ENCODE results near the gene IQGAP2. TPM values are rescaled to one million over a fixed set of nuclear protein-coding genes. Genes with fewer than 3 reads are reported as not detected.

IQGAP2 gene
- total RNA-seq, 1 experiment from 2014 or later, result 0.59 TPM

DNA sequence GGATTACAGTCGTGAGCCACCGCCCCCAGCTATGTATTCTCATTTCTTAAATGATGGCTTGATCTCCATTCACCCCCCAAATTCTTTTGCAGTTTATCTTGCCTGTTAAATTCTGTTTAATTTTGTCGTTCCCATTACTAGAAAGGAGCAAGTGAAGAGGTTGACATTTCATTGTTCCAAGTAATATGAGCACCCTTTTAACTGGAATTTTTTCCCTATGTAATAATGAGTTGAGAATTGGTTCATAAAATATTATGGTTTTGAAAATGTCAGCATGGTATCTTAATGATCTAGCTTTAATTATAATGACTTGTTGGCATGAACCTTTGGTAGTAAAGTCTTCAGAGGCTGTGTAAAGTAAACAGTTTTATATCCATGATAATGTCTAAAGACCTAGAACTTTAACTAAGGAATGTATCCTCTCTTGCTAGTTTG is 182.7 kb downstream of the IQGAP2 start:
- in situ Hi-C loops (cut with HindIII; ENCODE audit: low pct_unique_long_range_greater_than_20kb, low sequenced_read_pairs), result no loop called here
- ATAC-seq (no peak), DNase-seq (ENCODE audit: low read depth, low spot score) (no peak)
- Histone ChIP-seq H3K27me3 (ENCODE audit: control insufficient read depth, insufficient read depth, low read length) (peaks cover 25% of the 10 kb centered on the region), H3K4me3 (ENCODE audit: low read depth in 2 of 2, low read length in 2 of 2) (no peak overlapping the region), H3K9me3 (ENCODE audit: control insufficient read depth, insufficient read depth, low read depth, low read length) (no peaks in the 10 kb centered on the region), H3K27ac (ENCODE audit: low read length) (no peak overlapping the region), H3K36me3 (ENCODE audit: control insufficient read depth, insufficient read depth, low read length) (no peaks in the 10 kb centered on the region), H3K4me1 (ENCODE audit: control insufficient read depth, insufficient read depth, low read length) (no peaks in the 10 kb centered on the region)
- no TSS peak for BruUV-seq (replicated peaks)
- TF ChIP-seq, protein P1, sequence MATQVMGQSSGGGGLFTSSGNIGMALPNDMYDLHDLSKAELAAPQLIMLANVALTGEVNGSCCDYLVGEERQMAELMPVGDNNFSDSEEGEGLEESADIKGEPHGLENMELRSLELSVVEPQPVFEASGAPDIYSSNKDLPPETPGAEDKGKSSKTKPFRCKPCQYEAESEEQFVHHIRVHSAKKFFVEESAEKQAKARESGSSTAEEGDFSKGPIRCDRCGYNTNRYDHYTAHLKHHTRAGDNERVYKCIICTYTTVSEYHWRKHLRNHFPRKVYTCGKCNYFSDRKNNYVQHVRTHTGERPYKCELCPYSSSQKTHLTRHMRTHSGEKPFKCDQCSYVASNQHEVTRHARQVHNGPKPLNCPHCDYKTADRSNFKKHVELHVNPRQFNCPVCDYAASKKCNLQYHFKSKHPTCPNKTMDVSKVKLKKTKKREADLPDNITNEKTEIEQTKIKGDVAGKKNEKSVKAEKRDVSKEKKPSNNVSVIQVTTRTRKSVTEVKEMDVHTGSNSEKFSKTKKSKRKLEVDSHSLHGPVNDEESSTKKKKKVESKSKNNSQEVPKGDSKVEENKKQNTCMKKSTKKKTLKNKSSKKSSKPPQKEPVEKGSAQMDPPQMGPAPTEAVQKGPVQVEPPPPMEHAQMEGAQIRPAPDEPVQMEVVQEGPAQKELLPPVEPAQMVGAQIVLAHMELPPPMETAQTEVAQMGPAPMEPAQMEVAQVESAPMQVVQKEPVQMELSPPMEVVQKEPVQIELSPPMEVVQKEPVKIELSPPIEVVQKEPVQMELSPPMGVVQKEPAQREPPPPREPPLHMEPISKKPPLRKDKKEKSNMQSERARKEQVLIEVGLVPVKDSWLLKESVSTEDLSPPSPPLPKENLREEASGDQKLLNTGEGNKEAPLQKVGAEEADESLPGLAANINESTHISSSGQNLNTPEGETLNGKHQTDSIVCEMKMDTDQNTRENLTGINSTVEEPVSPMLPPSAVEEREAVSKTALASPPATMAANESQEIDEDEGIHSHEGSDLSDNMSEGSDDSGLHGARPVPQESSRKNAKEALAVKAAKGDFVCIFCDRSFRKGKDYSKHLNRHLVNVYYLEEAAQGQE (IDR thresholded peaks at IDR 0.05; ENCODE audit: insufficient read depth in 1 of 2, low read depth in 2 of 2, low read length in 1 of 2), result no peak
- TF ChIP-seq POLR2AphosphoS5 (IDR thresholded peaks at IDR 0.05; ENCODE audit: low read depth, low read length), result no peak
- TF ChIP-seq TCF7L2 (IDR thresholded peaks at IDR 0.05; ENCODE audit: low read depth, low read length), result no peak
- no peak for TF ChIP-seq SIN3A (IDR thresholded peaks at IDR 0.05; ENCODE audit: borderline replicate concordance, insufficient read depth, low read depth, low read length)
- TF ChIP-seq, protein P2, sequence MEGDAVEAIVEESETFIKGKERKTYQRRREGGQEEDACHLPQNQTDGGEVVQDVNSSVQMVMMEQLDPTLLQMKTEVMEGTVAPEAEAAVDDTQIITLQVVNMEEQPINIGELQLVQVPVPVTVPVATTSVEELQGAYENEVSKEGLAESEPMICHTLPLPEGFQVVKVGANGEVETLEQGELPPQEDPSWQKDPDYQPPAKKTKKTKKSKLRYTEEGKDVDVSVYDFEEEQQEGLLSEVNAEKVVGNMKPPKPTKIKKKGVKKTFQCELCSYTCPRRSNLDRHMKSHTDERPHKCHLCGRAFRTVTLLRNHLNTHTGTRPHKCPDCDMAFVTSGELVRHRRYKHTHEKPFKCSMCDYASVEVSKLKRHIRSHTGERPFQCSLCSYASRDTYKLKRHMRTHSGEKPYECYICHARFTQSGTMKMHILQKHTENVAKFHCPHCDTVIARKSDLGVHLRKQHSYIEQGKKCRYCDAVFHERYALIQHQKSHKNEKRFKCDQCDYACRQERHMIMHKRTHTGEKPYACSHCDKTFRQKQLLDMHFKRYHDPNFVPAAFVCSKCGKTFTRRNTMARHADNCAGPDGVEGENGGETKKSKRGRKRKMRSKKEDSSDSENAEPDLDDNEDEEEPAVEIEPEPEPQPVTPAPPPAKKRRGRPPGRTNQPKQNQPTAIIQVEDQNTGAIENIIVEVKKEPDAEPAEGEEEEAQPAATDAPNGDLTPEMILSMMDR (IDR thresholded peaks at IDR 0.05), result no peak
- intact Hi-C loops (cut with micrococcal nuclease; ENCODE audit: unreplicated experiment), result loop anchor here (10.0 kb wide), 1 partner anchor 181 kb away; the partner anchor contains the start of gene IQGAP2
- CTCF ChIA-PET, result interaction anchor here (0.6 kb wide), 1 partner anchor 189 kb away, joined by 10 read pairs; no protein-coding TSS in a partner anchor
- POLR2A ChIA-PET, result no interaction called here

DNA sequence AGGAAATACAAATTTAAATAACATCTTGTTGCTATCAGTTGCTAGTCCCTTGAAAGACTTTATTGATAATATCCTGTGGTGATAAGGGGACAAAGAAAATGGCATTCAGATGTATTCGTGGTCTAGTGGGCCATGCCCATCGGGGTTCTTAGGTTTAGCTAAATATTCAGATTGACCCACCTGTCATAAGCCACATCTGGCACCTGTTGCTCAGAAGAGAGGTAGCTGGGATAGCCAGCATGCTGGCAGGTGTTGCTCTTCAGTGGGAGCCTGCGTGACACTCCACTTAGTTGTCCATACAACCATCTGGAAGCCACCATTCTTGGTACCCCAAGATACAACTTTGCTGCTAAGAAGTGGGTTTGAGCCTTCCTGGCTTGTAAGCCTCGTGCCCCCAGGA is 183.4 kb downstream of the IQGAP2 start:
- no peaks in the 10 kb centered on the region for H3K9me3 ChIP-seq (ENCODE audit: control insufficient read depth, insufficient read depth, low read depth, low read length)
- intact Hi-C loops (cut with micrococcal nuclease; ENCODE audit: unreplicated experiment) (loop anchor here (10.0 kb wide), 1 partner anchor 182 kb away; the partner anchor contains the start of gene IQGAP2), in situ Hi-C loops (cut with HindIII; ENCODE audit: low pct_unique_long_range_greater_than_20kb, low sequenced_read_pairs) (no loop called here)
- no peak for DNase-seq (ENCODE audit: low read depth, low spot score)
- H3K4me3 ChIP-seq (ENCODE audit: low read depth in 2 of 2, low read length in 2 of 2), result no peak overlapping the region
- H3K36me3 ChIP-seq (ENCODE audit: control insufficient read depth, insufficient read depth, low read length), result no peaks in the 10 kb centered on the region
- ChIA-PET CTCF (no interaction called here), POLR2A (no interaction called here)
- peaks cover 31% of the 10 kb centered on the region for H3K27me3 ChIP-seq (ENCODE audit: control insufficient read depth, insufficient read depth, low read length)
- no peak overlapping the region for H3K27ac ChIP-seq (ENCODE audit: low read length)
- TF ChIP-seq POLR2AphosphoS5 (IDR thresholded peaks at IDR 0.05; ENCODE audit: low read depth, low read length) (no peak), TCF7L2 (IDR thresholded peaks at IDR 0.05; ENCODE audit: low read depth, low read length) (no peak), SIN3A (IDR thresholded peaks at IDR 0.05; ENCODE audit: borderline replicate concordance, insufficient read depth, low read depth, low read length) (no peak)
- TF ChIP-seq, protein P1 (IDR thresholded peaks at IDR 0.05; ENCODE audit: insufficient read depth in 1 of 2, low read depth in 2 of 2, low read length in 1 of 2), result no peak
- TF ChIP-seq, protein P2 (IDR thresholded peaks at IDR 0.05), result no peak
- no TSS peak for BruUV-seq (replicated peaks)
- H3K4me1 ChIP-seq (ENCODE audit: control insufficient read depth, insufficient read depth, low read length), result no peaks in the 10 kb centered on the region
- ATAC-seq, result no peak
